ENCODE data around the gene OR51A7. TPM values are rescaled to one million over a fixed set of nuclear protein-coding genes. Genes with fewer than 3 reads are reported as not detected.

Gene OR51A7
- total and polyA plus RNA-seq, 2 of the 8 experiments (the other 6 are each of a cell fraction or from before 2014, with no cell fraction given) = not detected

DNA sequence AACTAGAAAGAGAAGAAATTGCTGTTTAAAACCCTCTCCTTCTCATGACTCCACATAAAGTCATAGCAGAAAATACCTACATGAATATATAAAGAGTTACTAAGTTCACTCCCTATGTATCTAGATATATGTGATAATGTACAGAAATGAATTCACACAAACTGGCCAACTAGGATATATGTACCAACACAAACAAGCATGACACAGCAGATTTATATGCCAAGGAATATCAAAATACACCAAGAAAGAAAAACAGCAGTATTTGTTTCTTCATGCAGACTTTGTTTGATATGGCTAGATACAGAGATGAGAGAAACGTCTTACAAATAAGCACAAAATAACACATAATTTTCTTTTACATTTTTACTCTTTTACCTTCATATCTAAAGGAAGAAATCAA, 18.7 kb downstream of the OR51A7 start:
- Histone ChIP-seq H4K91ac (replicated peaks; ENCODE audit: insufficient read length, low read length) (no peak overlapping the region), H3K4me2 (ENCODE audit: insufficient read depth in 1 of 2, low read depth in 2 of 2, low read length in 2 of 2) (no peak overlapping the region), H2BK15ac (ENCODE audit: low read length) (no peak overlapping the region), H3K56ac (replicated peaks; ENCODE audit: insufficient read length, low read depth, low read length) (no peak overlapping the region), H2BK12ac (ENCODE audit: low read depth, low read length) (no peak overlapping the region), H3K36me3 (ENCODE audit: control insufficient read depth in 2 of 4, insufficient read depth in 4 of 4, low read length in 3 of 4) (no peaks in the 10 kb centered on the region), H4K20me1 (replicated peaks in 1 of 2; ENCODE audit: control insufficient read depth in 1 of 2, insufficient read depth in 2 of 2, low read length in 2 of 2) (peaks cover 0 to 1% of the 10 kb centered on the region in 2 experiments), H3K18ac (ENCODE audit: extremely low read depth, low read length) (no peak overlapping the region), H3K27ac (ENCODE audit: low read depth, low read length) (no peak overlapping the region), H3K23me2 (ENCODE audit: low read depth, low read length) (no peaks in the 10 kb centered on the region), H4K8ac (ENCODE audit: extremely low read depth, insufficient read depth, low read length) (no peak overlapping the region), H3K79me1 (ENCODE audit: low read depth, low read length) (no peaks in the 10 kb centered on the region), H3K4me1 (replicated peaks in 1 of 4; ENCODE audit: control insufficient read depth in 3 of 4, insufficient read depth in 4 of 4, low read length in 3 of 4) (no peaks in the 10 kb centered on the region), H4K5ac (ENCODE audit: insufficient read length, low read depth, low read length) (no peak overlapping the region), H2BK20ac (ENCODE audit: low read length) (no peak overlapping the region), H3K4ac (replicated peaks; ENCODE audit: insufficient read length, low read depth, low read length) (no peak overlapping the region), H3K9me3 (ENCODE audit: insufficient read depth in 2 of 2, low read depth in 1 of 2, low read length in 1 of 2) (no peaks in the 10 kb centered on the region), H3K27me3 (replicated peaks in 1 of 4; ENCODE audit: control insufficient read depth in 3 of 4, extremely low read depth in 1 of 4, insufficient read depth in 3 of 4, low read length in 3 of 4) (no peaks in the 10 kb centered on the region), H3K4me3 (ENCODE audit: extremely low read depth in 1 of 4, insufficient read depth in 2 of 4, low read depth in 3 of 4, low read length in 4 of 4) (no peak overlapping the region), H2AK5ac (ENCODE audit: low read depth, low read length) (no peak overlapping the region), H2BK5ac (ENCODE audit: low read depth, low read length) (no peak overlapping the region), H3K9ac (replicated peaks in 1 of 4; ENCODE audit: extremely low read depth in 1 of 4, low read depth in 3 of 4, low read length in 3 of 4) (no peak overlapping the region), H2AFZ (ENCODE audit: low read length) (no peak overlapping the region), H3K14ac (ENCODE audit: insufficient read length) (no peak overlapping the region), H3K23ac (ENCODE audit: insufficient read length) (no peak overlapping the region), H2BK120ac (replicated peaks; ENCODE audit: low read depth, low read length) (no peak overlapping the region), H3K79me2 (ENCODE audit: control insufficient read depth in 1 of 2, insufficient read depth in 2 of 2, low read length in 2 of 2) (no peaks in the 10 kb centered on the region)
- ChIA-PET POLR2A (ENCODE audit: partially characterized antibody) (no interaction called here), CTCF (ENCODE audit: partially characterized antibody) (no interaction called here)
- WGBS, 2 experiments (ENCODE audit: extremely low coverage in 1 of 2, insufficient coverage in 1 of 2, insufficient read length in 1 of 2, insufficient replicate concordance in 2 of 2, low coverage in 1 of 2, low lambda C conversion rate in 2 of 2, missing lambda C conversion rate in 1 of 2) = 81% methylated on average over 1 of the region's 1 CpG; no CpG with 5 or more reads in 1 of the 2 experiments
- TF ChIP-seq HDAC2 (IDR thresholded peaks at IDR 0.05; ENCODE audit: borderline replicate concordance in 1 of 2, low read depth in 2 of 2, low read length in 2 of 2) = no peak
- no peak for TF ChIP-seq RNF2 (IDR thresholded peaks at IDR 0.05; ENCODE audit: borderline replicate concordance, low read depth, low read length, missing control alignments, poor library complexity, severe bottlenecking)
- TF ChIP-seq CREB1 (IDR thresholded peaks at IDR 0.05) = no peak
- TF ChIP-seq, protein P1, sequence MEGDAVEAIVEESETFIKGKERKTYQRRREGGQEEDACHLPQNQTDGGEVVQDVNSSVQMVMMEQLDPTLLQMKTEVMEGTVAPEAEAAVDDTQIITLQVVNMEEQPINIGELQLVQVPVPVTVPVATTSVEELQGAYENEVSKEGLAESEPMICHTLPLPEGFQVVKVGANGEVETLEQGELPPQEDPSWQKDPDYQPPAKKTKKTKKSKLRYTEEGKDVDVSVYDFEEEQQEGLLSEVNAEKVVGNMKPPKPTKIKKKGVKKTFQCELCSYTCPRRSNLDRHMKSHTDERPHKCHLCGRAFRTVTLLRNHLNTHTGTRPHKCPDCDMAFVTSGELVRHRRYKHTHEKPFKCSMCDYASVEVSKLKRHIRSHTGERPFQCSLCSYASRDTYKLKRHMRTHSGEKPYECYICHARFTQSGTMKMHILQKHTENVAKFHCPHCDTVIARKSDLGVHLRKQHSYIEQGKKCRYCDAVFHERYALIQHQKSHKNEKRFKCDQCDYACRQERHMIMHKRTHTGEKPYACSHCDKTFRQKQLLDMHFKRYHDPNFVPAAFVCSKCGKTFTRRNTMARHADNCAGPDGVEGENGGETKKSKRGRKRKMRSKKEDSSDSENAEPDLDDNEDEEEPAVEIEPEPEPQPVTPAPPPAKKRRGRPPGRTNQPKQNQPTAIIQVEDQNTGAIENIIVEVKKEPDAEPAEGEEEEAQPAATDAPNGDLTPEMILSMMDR (IDR thresholded peaks at IDR 0.05; ENCODE audit: control extremely low read depth in 1 of 3, insufficient read depth in 1 of 3, low read depth in 1 of 3, low read length in 3 of 3) = no peak
- TF ChIP-seq PHF8 (conservative IDR thresholded peaks at IDR 0.05; ENCODE audit: low read depth, low read length) = no peak
- TF ChIP-seq GABPA (IDR thresholded peaks at IDR 0.05; ENCODE audit: borderline replicate concordance, insufficient read depth, low read length) = no peak
- TF ChIP-seq SP1 (IDR thresholded peaks at IDR 0.05; ENCODE audit: low read depth, low read length) = no peak
- TF ChIP-seq NANOG (IDR thresholded peaks at IDR 0.05; ENCODE audit: insufficient read depth, low read depth, low read length, poor library complexity, severe bottlenecking) = no peak
- FAIRE-seq (no peak), DNase-seq (ENCODE audit: low read depth in 1 of 2, low spot score in 2 of 2) (no peak)

Data from H1 (cell line).